Type B pancreatic cell (in vitro differentiated cells): ENCODE measurements around the gene LYSMD4. TPM values are rescaled to one million over a fixed set of nuclear protein-coding genes. Genes with fewer than 3 reads are reported as not detected.

ENCODE experiments used
- DNase-seq: peaks from one replicate; pipeline ENCODE4 v3.0.0; 2021; ENCODE audit warnings: mixed read lengths; ENCODE audit not compliant: unreplicated experiment; ENCODE audit errors: extremely low spot score
- H3K27ac Mint-ChIP-seq: 2 replicates; pipeline ENCODE4 v1.8.0; 2021; ENCODE audit warnings: mild to moderate bottlenecking, mixed read lengths
- H3K27me3 Mint-ChIP-seq: 2 replicates; pipeline ENCODE4 v1.8.0; 2021; ENCODE audit warnings: mixed read lengths
- H3K36me3 Mint-ChIP-seq: 2 replicates; pipeline ENCODE4 v1.8.0; 2021; ENCODE audit warnings: mixed read lengths
- H3K4me1 Mint-ChIP-seq: one replicate; pipeline ENCODE4 v1.8.0; 2021; ENCODE audit warnings: mixed read lengths; ENCODE audit not compliant: unreplicated experiment
- H3K4me3 Mint-ChIP-seq: 2 replicates; pipeline ENCODE4 v1.8.0; 2021; ENCODE audit warnings: mild to moderate bottlenecking, mixed read lengths
- H3K9me3 Mint-ChIP-seq: 2 replicates; pipeline ENCODE4 v1.8.0; 2021; ENCODE audit warnings: mixed read lengths
- CTCF ChIP-seq: fragments of 200-600 bp; sonication (generic); conservative IDR thresholded peaks from 2 replicates; pipeline ENCODE4 v1.5.0; 2021; ENCODE audit warnings: antibody characterized with exemption, mild to moderate bottlenecking
- total RNA-seq: library from RNA; stranded (reverse); gene quantifications from 2 replicates; pipeline ENCODE4 v1.2.1, GENCODE V29; 2021; ENCODE audit warnings: low replicate concordance

LYSMD4 gene
- total RNA-seq, 1 donor from 2014 or later: 16.9 TPM

DNA sequence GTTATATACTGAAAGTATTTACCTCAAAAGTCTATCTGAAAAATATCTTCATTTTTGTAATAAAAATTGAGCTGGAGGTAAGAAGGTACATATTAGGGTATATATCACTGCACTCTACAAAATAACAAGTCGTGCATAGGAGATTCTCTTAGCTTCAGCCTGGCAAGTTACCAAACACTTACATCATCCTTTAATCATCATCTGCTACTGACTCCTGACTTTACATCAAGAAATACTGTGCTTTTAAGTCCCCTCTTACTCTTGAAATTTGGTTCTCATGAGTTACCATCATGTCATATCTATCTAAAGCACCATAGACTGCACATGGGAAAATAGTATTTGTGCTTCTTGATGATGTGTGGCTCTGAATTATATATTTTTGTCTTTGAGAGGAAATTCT, 50.8 kb downstream of the LYSMD4 start:
- no peak for TF ChIP-seq CTCF
- H3K4me1 Mint-ChIP-seq: peaks cover 3% of the 10 kb centered on the region
- no peak for DNase-seq
- no peak overlapping the region for H3K4me3 Mint-ChIP-seq
- H3K36me3 Mint-ChIP-seq: peaks cover 45% of the 10 kb centered on the region
- H3K27me3 Mint-ChIP-seq: no peaks in the 10 kb centered on the region
- no peak overlapping the region for H3K27ac Mint-ChIP-seq
- peaks cover 25% of the 10 kb centered on the region for H3K9me3 Mint-ChIP-seq

GRCh38 chr15:99681990-99682389, 51.2 kb downstream of the LYSMD4 start:
- Mint-ChIP-seq H3K27me3 (no peaks in the 10 kb centered on the region), H3K9me3 (peaks cover 25% of the 10 kb centered on the region), H3K27ac (no peak overlapping the region), H3K4me1 (peaks cover 3% of the 10 kb centered on the region), H3K36me3 (peaks cover 42% of the 10 kb centered on the region), H3K4me3 (no peak overlapping the region)
- no peak for TF ChIP-seq CTCF
- DNase-seq: no peak

DNA sequence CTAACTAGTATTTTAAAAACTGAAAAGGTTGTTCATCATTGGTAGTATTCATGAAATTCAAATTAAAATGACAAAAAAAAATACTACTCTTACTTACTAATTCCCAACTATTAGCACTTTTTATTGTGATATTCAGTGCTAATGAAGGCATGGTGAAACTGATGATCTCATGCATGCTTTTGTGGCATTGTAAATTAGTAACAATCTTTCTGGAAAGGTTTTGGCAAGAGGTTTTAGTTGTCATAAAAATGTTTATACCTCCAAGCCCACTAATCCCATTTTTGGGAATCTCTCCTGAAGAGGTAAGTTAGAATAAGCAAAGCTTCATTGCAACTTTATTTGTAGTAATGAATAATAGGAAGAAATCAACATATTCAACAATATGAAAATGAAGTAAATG, 53.0 kb downstream of the LYSMD4 start:
- H3K4me3 Mint-ChIP-seq: no peak overlapping the region
- H3K4me1 Mint-ChIP-seq: peaks cover 3% of the 10 kb centered on the region
- DNase-seq: no peak
- peaks cover 35% of the 10 kb centered on the region for H3K36me3 Mint-ChIP-seq
- H3K9me3 Mint-ChIP-seq: peaks cover 13% of the 10 kb centered on the region
- TF ChIP-seq CTCF: no peak
- H3K27ac Mint-ChIP-seq: no peak overlapping the region
- H3K27me3 Mint-ChIP-seq: no peaks in the 10 kb centered on the region

GRCh38 chr15:99677540-99678134, 55.6 kb downstream of the LYSMD4 start:
- Mint-ChIP-seq H3K27ac (no peak overlapping the region), H3K4me3 (no peak overlapping the region), H3K27me3 (no peaks in the 10 kb centered on the region), H3K4me1 (no peaks in the 10 kb centered on the region), H3K36me3 (peaks cover 21% of the 10 kb centered on the region), H3K9me3 (no peaks in the 10 kb centered on the region)
- TF ChIP-seq CTCF: no peak
- no peak for DNase-seq

Other genes starting within 250 kb of the LYSMD4 start
- gene MEF2A, start 167.5 kb downstream of the LYSMD4 start, total RNA-seq: 26.0 and 30.8 TPM in 2 replicates